HEK293 (cell line): ENCODE results near the gene CD28.

Experiments used
- CTCF ChIA-PET: fragments of 350-600 bp; formaldehyde crosslinking; extraction: SDS; loops from one replicate; lab custom pipeline; 2021; ENCODE audit warnings: antibody characterized with exemption; lab: Yijun Ruan, JAX
- POLR2A ChIA-PET: fragments of 300-600 bp; formaldehyde crosslinking; extraction: SDS; loops from one replicate; lab custom pipeline; 2020; ENCODE audit warnings: antibody characterized with exemption, inconsistent platforms; lab: Yijun Ruan, JAX
- H3K27ac ChIP-seq: fragments of 200-500 bp; sonication (Bioruptor generic); 2 replicates; pipeline ENCODE4 v1.5.1; 2014; ENCODE audit warnings: low read depth, low read length, control low read depth, inconsistent platforms; ENCODE audit errors: extremely low read depth
- H3K36me3 ChIP-seq, 2 experiments: fragments of 200-500 bp in 1 of 2; sonication (Bioruptor generic) in 1 of 2; 1 replicate in 1 of 2; 2 replicates in 1 of 2; pipeline ENCODE4 v1.5.1; 2014 to 2017; ENCODE audit warnings: inconsistent platforms in 2 of 2, low read length in 2 of 2; ENCODE audit not compliant: control insufficient read depth in 2 of 2, insufficient read depth in 1 of 2
- H3K4me1 ChIP-seq: fragments of 200-500 bp; sonication (Bioruptor generic); 2 replicates; pipeline ENCODE4 v1.5.1; 2014; ENCODE audit warnings: mild to moderate bottlenecking, low read length, inconsistent platforms; ENCODE audit not compliant: control insufficient read depth, insufficient read depth
- H3K4me3 ChIP-seq: 2 replicates; pipeline ENCODE4 v1.5.1; 2011; ENCODE audit warnings: low read depth, mild to moderate bottlenecking, control low read depth, low read length, moderate library complexity
- H3K9me3 ChIP-seq: fragments of 200-500 bp; sonication (Bioruptor generic); 2 replicates; pipeline ENCODE4 v1.5.1; 2014; ENCODE audit warnings: low read depth, low read length, inconsistent platforms; ENCODE audit not compliant: control insufficient read depth, insufficient read depth
- AEBP2 ChIP-seq: fragments of 450-650 bp; formaldehyde crosslinking; IDR thresholded peaks from 2 replicates; pipeline ENCODE4 v1.5.1; 2016; ENCODE audit warnings: missing biosample characterization, missing genetic modification characterization, borderline replicate concordance
- BCL11B ChIP-seq: fragments of 450-650 bp; formaldehyde crosslinking; IDR thresholded peaks from 2 replicates; pipeline ENCODE4 v1.5.1; 2016; ENCODE audit warnings: low read depth, missing biosample characterization, missing genetic modification characterization
- CTCF ChIP-seq: fragments of 450-650 bp; formaldehyde crosslinking; IDR thresholded peaks from 2 replicates; pipeline ENCODE4 v1.5.1; 2016; ENCODE audit warnings: missing biosample characterization, missing genetic modification characterization
- GLI2 ChIP-seq: fragments of 450-650 bp; formaldehyde crosslinking; IDR thresholded peaks from 2 replicates; pipeline ENCODE4; 2017; ENCODE audit warnings: missing biosample characterization, missing genetic modification characterization, low read depth, borderline replicate concordance
- GLIS2 ChIP-seq: fragments of 450-650 bp; formaldehyde crosslinking; IDR thresholded peaks from 2 replicates; pipeline ENCODE4 v1.5.1; 2016; ENCODE audit warnings: missing biosample characterization, missing genetic modification characterization
- MZF1 ChIP-seq: fragments of 450-650 bp; formaldehyde crosslinking; IDR thresholded peaks from 2 replicates; pipeline ENCODE4 v1.5.1; 2017; ENCODE audit warnings: missing biosample characterization, missing genetic modification characterization, borderline replicate concordance
- PBX3 ChIP-seq: sonication (generic); formaldehyde crosslinking; IDR thresholded peaks from 2 replicates; pipeline ENCODE4 v1.8.1; 2022; ENCODE audit warnings: mild to moderate bottlenecking, moderate library complexity, missing genetic modification reagents
- SP2 ChIP-seq: fragments of 450-650 bp; formaldehyde crosslinking; IDR thresholded peaks from 2 replicates; pipeline ENCODE4 v1.5.1; 2016; ENCODE audit warnings: missing biosample characterization, missing genetic modification characterization
- YY2 ChIP-seq: fragments of 450-650 bp; formaldehyde crosslinking; IDR thresholded peaks from 2 replicates; pipeline ENCODE4 v1.5.1; 2016; ENCODE audit warnings: missing biosample characterization, missing genetic modification characterization
- ZBTB17 ChIP-seq: fragments of 450-650 bp; formaldehyde crosslinking; IDR thresholded peaks from 2 replicates; pipeline ENCODE4 v1.5.1; 2016; ENCODE audit warnings: missing biosample characterization, missing genetic modification characterization
- ZBTB21 ChIP-seq: fragments of 450-650 bp; formaldehyde crosslinking; IDR thresholded peaks from 2 replicates; pipeline ENCODE4 v1.5.1; 2017; ENCODE audit warnings: missing biosample characterization, missing genetic modification characterization
- ZBTB44 ChIP-seq: fragments of 450-650 bp; IDR thresholded peaks from 2 replicates; pipeline ENCODE4 v1.5.1; 2018; ENCODE audit warnings: missing biosample characterization, mild to moderate bottlenecking, missing genetic modification characterization
- ZNF140 ChIP-seq: fragments of 450-650 bp; formaldehyde crosslinking; IDR thresholded peaks from 2 replicates; pipeline ENCODE4 v1.5.1; 2016; ENCODE audit warnings: missing biosample characterization, missing genetic modification characterization
- ZNF146 ChIP-seq: fragments of 450-650 bp; formaldehyde crosslinking; IDR thresholded peaks from 2 replicates; pipeline ENCODE4 v1.5.1; 2016; ENCODE audit warnings: missing biosample characterization, missing genetic modification characterization
- ZNF18 ChIP-seq: fragments of 450-650 bp; formaldehyde crosslinking; IDR thresholded peaks from 2 replicates; pipeline ENCODE4 v1.5.1; 2016; ENCODE audit warnings: missing biosample characterization, missing genetic modification characterization
- ZNF211 ChIP-seq: fragments of 450-650 bp; formaldehyde crosslinking; IDR thresholded peaks from 2 replicates; pipeline ENCODE4 v1.5.1; 2016; ENCODE audit warnings: low read depth, missing biosample characterization, missing genetic modification characterization
- ZNF221 ChIP-seq: fragments of 450-650 bp; formaldehyde crosslinking; IDR thresholded peaks from 2 replicates; pipeline ENCODE4 v1.5.1; 2017; ENCODE audit warnings: missing biosample characterization, missing genetic modification characterization, borderline replicate concordance
- ZNF274 ChIP-seq, 2 experiments: fragments of 200-500 bp in 1 of 2; fragments of 450-650 bp in 1 of 2; sonication (Bioruptor generic) in 1 of 2; formaldehyde crosslinking in 1 of 2; IDR thresholded peaks; 2 replicates each; pipeline versions ENCODE4 v1.5.1 to v1.6.1; 2014 to 2016; ENCODE audit warnings: borderline replicate concordance in 1 of 2, inconsistent platforms in 1 of 2, low read length in 1 of 2, missing biosample characterization in 1 of 2, missing genetic modification characterization in 1 of 2
- ZNF302 ChIP-seq: fragments of 450-650 bp; formaldehyde crosslinking; IDR thresholded peaks from 2 replicates; pipeline ENCODE4 v1.5.1; 2016; ENCODE audit warnings: missing biosample characterization, missing genetic modification characterization, low read depth
- ZNF311 ChIP-seq: fragments of 450-650 bp; formaldehyde crosslinking; IDR thresholded peaks from 2 replicates; pipeline ENCODE4 v1.5.1; 2017; ENCODE audit warnings: missing biosample characterization, missing genetic modification characterization, borderline replicate concordance
- ZNF341 ChIP-seq: fragments of 450-650 bp; formaldehyde crosslinking; IDR thresholded peaks from 2 replicates; pipeline ENCODE4; 2016; ENCODE audit warnings: low read depth, missing biosample characterization, missing genetic modification characterization
- ZNF391 ChIP-seq: fragments of 450-650 bp; formaldehyde crosslinking; IDR thresholded peaks from 2 replicates; pipeline ENCODE4 v1.5.1; 2016; ENCODE audit warnings: low read depth, missing biosample characterization, missing genetic modification characterization, borderline replicate concordance
- ZNF404 ChIP-seq: fragments of 450-650 bp; formaldehyde crosslinking; IDR thresholded peaks from 2 replicates; pipeline ENCODE4 v1.5.1; 2017; ENCODE audit warnings: missing biosample characterization, missing genetic modification characterization
- ZNF416 ChIP-seq: fragments of 450-650 bp; formaldehyde crosslinking; IDR thresholded peaks from 2 replicates; pipeline ENCODE4 v1.5.1; 2016; ENCODE audit warnings: missing biosample characterization, missing genetic modification characterization
- ZNF501 ChIP-seq: fragments of 450-650 bp; formaldehyde crosslinking; IDR thresholded peaks from 2 replicates; pipeline ENCODE4 v1.5.1; 2016; ENCODE audit warnings: missing biosample characterization, missing genetic modification characterization
- ZNF521 ChIP-seq: fragments of 450-650 bp; formaldehyde crosslinking; IDR thresholded peaks from 2 replicates; pipeline ENCODE4 v1.5.1; 2017; ENCODE audit warnings: missing biosample characterization, mild to moderate bottlenecking, missing genetic modification characterization
- ZNF548 ChIP-seq: fragments of 450-650 bp; formaldehyde crosslinking; IDR thresholded peaks from 2 replicates; pipeline ENCODE4 v1.5.1; 2016; ENCODE audit warnings: missing biosample characterization, missing genetic modification characterization
- ZNF549 ChIP-seq: fragments of 450-650 bp; IDR thresholded peaks from 2 replicates; pipeline ENCODE4 v1.5.1; 2018; ENCODE audit warnings: missing biosample characterization, missing genetic modification characterization, mild to moderate bottlenecking, inconsistent platforms, moderate library complexity
- ZNF677 ChIP-seq: fragments of 450-650 bp; IDR thresholded peaks from 2 replicates; pipeline ENCODE4 v1.5.0; 2018; ENCODE audit warnings: missing biosample characterization, mild to moderate bottlenecking, missing genetic modification characterization, moderate library complexity
- ZNF785 ChIP-seq: fragments of 450-650 bp; formaldehyde crosslinking; IDR thresholded peaks from 2 replicates; pipeline ENCODE4 v1.5.1; 2016; ENCODE audit warnings: missing biosample characterization, missing genetic modification characterization
- ZSCAN30 ChIP-seq: fragments of 450-650 bp; IDR thresholded peaks from 2 replicates; pipeline ENCODE4 v1.5.1; 2018; ENCODE audit warnings: missing biosample characterization, mild to moderate bottlenecking, missing genetic modification characterization, moderate library complexity

The CD28 gene

GRCh38 chr2:203670939-203671338 lies 35.5 kb upstream of the CD28 start:
- Histone ChIP-seq H3K9me3 (no peaks in the 10 kb centered on the region), H3K4me1 (no peaks in the 10 kb centered on the region), H3K4me3 (no peak overlapping the region), H3K36me3 (no peaks in the 10 kb centered on the region), H3K27ac (no peak overlapping the region)
- CTCF ChIA-PET: no interaction called here
- no peak for TF ChIP-seq ZNF146 (tag by site-specific recombination)
- TF ChIP-seq ZNF211 (tag by site-specific recombination): no peak
- no peak for TF ChIP-seq ZNF521 (tag by site-specific recombination)
- TF ChIP-seq PBX3 (CRISPR knock-in tag): no peak
- no peak for TF ChIP-seq ZNF18 (tag by site-specific recombination)
- TF ChIP-seq ZNF785 (tag by site-specific recombination): no peak
- no peak for TF ChIP-seq BCL11B (tag by site-specific recombination)
- TF ChIP-seq ZBTB21 (tag by site-specific recombination): no peak
- no peak for TF ChIP-seq ZNF311 (tag by site-specific recombination)
- TF ChIP-seq YY2: no peak
- TF ChIP-seq GLI2: no peak
- TF ChIP-seq MZF1: no peak
- no peak for TF ChIP-seq ZNF274 (IDR thresholded peaks at IDR 0.05; ENCODE audit: low read length)
- TF ChIP-seq ZNF274 (tag by site-specific recombination; IDR thresholded peaks at IDR 0.05; ENCODE audit: borderline replicate concordance): no peak
- TF ChIP-seq ZBTB44 (tag by site-specific recombination): no peak
- TF ChIP-seq ZNF391: no peak
- TF ChIP-seq SP2: no peak
- POLR2A ChIA-PET: no interaction called here

- H3K27ac ChIP-seq: no peak overlapping the region
- H3K36me3 ChIP-seq: no peaks in the 10 kb centered on the region
- no peaks in the 10 kb centered on the region for H3K4me1 ChIP-seq
- H3K9me3 ChIP-seq: no peaks in the 10 kb centered on the region
- no peak overlapping the region for H3K4me3 ChIP-seq
- POLR2A ChIA-PET: no interaction called here
- CTCF ChIA-PET: no interaction called here
- TF ChIP-seq ZSCAN30 (tag by site-specific recombination): no peak
- no peak for TF ChIP-seq CTCF (tag by site-specific recombination)
- TF ChIP-seq ZNF140 (tag by site-specific recombination): no peak
- no peak for TF ChIP-seq ZNF302 (tag by site-specific recombination)
- TF ChIP-seq ZNF501 (tag by site-specific recombination): no peak
- TF ChIP-seq ZBTB17 (tag by site-specific recombination): no peak
- no peak for TF ChIP-seq ZNF677 (tag by site-specific recombination)
- TF ChIP-seq AEBP2 (tag by site-specific recombination): no peak
- no peak for TF ChIP-seq GLIS2 (tag by site-specific recombination)
- TF ChIP-seq ZNF221 (tag by site-specific recombination): no peak
- TF ChIP-seq ZNF549 (tag by site-specific recombination): no peak
- TF ChIP-seq ZNF416 (tag by site-specific recombination): no peak
- TF ChIP-seq ZNF341 (tag by site-specific recombination): no peak
- no peak for TF ChIP-seq ZNF404 (tag by site-specific recombination)
- TF ChIP-seq ZNF548: no peak
These were observed 34.6 kb upstream of the CD28 start for GRCh38 chr2:203671876-203672275.
